ENCODE measurements around the gene IL12B.
A peak's percentile ranks its signal among the peaks of the same experiment; 100 is the strongest.

The IL12B gene

GRCh38 chr5:159317849-159318248, 12.4 kb downstream of the IL12B start:
- no peak for TF ChIP-seq CTCF (IDR thresholded peaks at IDR 0.05; ENCODE audit: low read depth, low read length)
- no peak for DNase-seq
- Histone ChIP-seq H3K27ac (no peak overlapping the region), H3K9me3 (ENCODE audit: severe bottlenecking) (no peaks in the 10 kb centered on the region), H3K4me3 (ENCODE audit: low read depth, low read length) (no peak overlapping the region), H3K27me3 (ENCODE audit: insufficient read depth, low read depth, severe bottlenecking) (no peaks in the 10 kb centered on the region), H3K36me3 (no peaks in the 10 kb centered on the region)

- Histone ChIP-seq H3K27ac (no peak overlapping the region), H3K27me3 (ENCODE audit: insufficient read depth, low read depth, severe bottlenecking) (no peaks in the 10 kb centered on the region), H3K9me3 (ENCODE audit: severe bottlenecking) (no peaks in the 10 kb centered on the region), H3K36me3 (no peaks in the 10 kb centered on the region), H3K4me3 (ENCODE audit: low read depth, low read length) (no peak overlapping the region)
- peak; percentile 53 for DNase-seq
- peak; percentile 90 for TF ChIP-seq CTCF (IDR thresholded peaks at IDR 0.05; ENCODE audit: low read depth, low read length)
Observed at GRCh38 chr5:159316519-159317383, 13.5 kb downstream of the IL12B start.

- Histone ChIP-seq H3K9me3 (ENCODE audit: severe bottlenecking) (no peaks in the 10 kb centered on the region), H3K27me3 (ENCODE audit: insufficient read depth, low read depth, severe bottlenecking) (peaks cover 6% of the 10 kb centered on the region), H3K4me3 (ENCODE audit: low read depth, low read length) (no peak overlapping the region), H3K36me3 (no peaks in the 10 kb centered on the region), H3K27ac (no peak overlapping the region)
- TF ChIP-seq CTCF (IDR thresholded peaks at IDR 0.05; ENCODE audit: low read depth, low read length), result no peak
- DNase-seq, result no peak
Observed at GRCh38 chr5:159313197-159313596, 17.1 kb downstream of the IL12B start.

GRCh38 chr5:159311063-159311462, 19.2 kb downstream of the IL12B start:
- no peak for TF ChIP-seq CTCF (IDR thresholded peaks at IDR 0.05; ENCODE audit: low read depth, low read length)
- Histone ChIP-seq H3K4me3 (ENCODE audit: low read depth, low read length) (no peak overlapping the region), H3K36me3 (no peaks in the 10 kb centered on the region), H3K27me3 (ENCODE audit: insufficient read depth, low read depth, severe bottlenecking) (peaks cover 9% of the 10 kb centered on the region), H3K9me3 (ENCODE audit: severe bottlenecking) (no peaks in the 10 kb centered on the region), H3K27ac (no peak overlapping the region)
- no peak for DNase-seq

GRCh38 chr5:159310511-159310910, 19.8 kb downstream of the IL12B start:
- H3K4me3 ChIP-seq (ENCODE audit: low read depth, low read length), result no peak overlapping the region
- DNase-seq, result no peak
- no peaks in the 10 kb centered on the region for H3K36me3 ChIP-seq
- no peak overlapping the region for H3K27ac ChIP-seq
- no peaks in the 10 kb centered on the region for H3K9me3 ChIP-seq (ENCODE audit: severe bottlenecking)
- H3K27me3 ChIP-seq (ENCODE audit: insufficient read depth, low read depth, severe bottlenecking), result peaks cover 9% of the 10 kb centered on the region
- no peak for TF ChIP-seq CTCF (IDR thresholded peaks at IDR 0.05; ENCODE audit: low read depth, low read length)
